DMS153 treated with DMSO at 0.1 percent for 48 hours (cell line): ENCODE measurements around the gene PPM1K.

Experiments
- DNase-seq: peaks from one replicate; lab custom pipeline; 2025; ENCODE audit not compliant: unreplicated experiment; lab: John Stamatoyannopoulos, UW

Gene PPM1K

GRCh38 chr4:88277711-88278225 is 6.6 kb downstream of the PPM1K start:
- DNase-seq, result no peak

GRCh38 chr4:88276952-88277710 is 7.2 kb downstream of the PPM1K start:
- DNase-seq, result no peak

GRCh38 chr4:88275949-88276515 is 8.3 kb downstream of the PPM1K start:
- DNase-seq, result no peak

GRCh38 chr4:88275516-88275915 is 8.8 kb downstream of the PPM1K start:
- DNase-seq, result no peak

GRCh38 chr4:88268913-88269312 is 15.4 kb downstream of the PPM1K start:
- no peak for DNase-seq

GRCh38 chr4:88264336-88264735 is 20.0 kb downstream of the PPM1K start:
- DNase-seq, result no peak

- no peak for DNase-seq
Measured at GRCh38 chr4:88257726-88258125, 26.6 kb downstream of the PPM1K start.

- DNase-seq, result no peak
Measured at GRCh38 chr4:88255111-88255510, 29.2 kb downstream of the PPM1K start.

- DNase-seq, result no peak
Measured at GRCh38 chr4:88251924-88252323, 32.4 kb downstream of the PPM1K start.

GRCh38 chr4:88247148-88247547 is 37.2 kb downstream of the PPM1K start:
- no peak for DNase-seq

- no peak for DNase-seq
Measured at GRCh38 chr4:88246600-88246999, 37.8 kb downstream of the PPM1K start.

GRCh38 chr4:88244816-88245579 is 39.4 kb downstream of the PPM1K start:
- no peak for DNase-seq

- no peak for DNase-seq
Measured at GRCh38 chr4:88244056-88244455, 40.3 kb downstream of the PPM1K start.

GRCh38 chr4:88242144-88242543 is 42.2 kb downstream of the PPM1K start:
- DNase-seq, result no peak

- no peak for DNase-seq
Measured at GRCh38 chr4:88240297-88240714, 44.1 kb downstream of the PPM1K start.

GRCh38 chr4:88230969-88231771 is 53.2 kb downstream of the PPM1K start:
- no peak for DNase-seq

GRCh38 chr4:88230461-88230891 is 53.9 kb downstream of the PPM1K start:
- no peak for DNase-seq

- no peak for DNase-seq
Measured at GRCh38 chr4:88227734-88228133, 56.6 kb downstream of the PPM1K start.

GRCh38 chr4:88226143-88226542 is 58.2 kb downstream of the PPM1K start:
- DNase-seq, result no peak

- DNase-seq, result no peak
Measured at GRCh38 chr4:88225232-88226105, 58.9 kb downstream of the PPM1K start.
